IMR-90 (cell line): ENCODE data around the gene PSMA8. TPM values are rescaled to one million over a fixed set of nuclear protein-coding genes. Genes with fewer than 3 reads are reported as not detected.

ENCODE experiments used
- ATAC-seq: fragments of 200-7000 bp; cut with Tn5 transposase; 2 replicates; pipeline ENCODE4 v1.9.1; 2020; ENCODE audit warnings: low read depth, mild to moderate bottlenecking, moderate library complexity
- BruUV-seq: library from RNA; stranded (reverse); fragments of 400-500 nt; replicated peaks from 2 replicates; lab custom pipeline; 2021; lab: Mats Ljungman, UMichigan
- CTCF ChIA-PET: fragments of 300-600 bp; formaldehyde crosslinking; extraction: SDS; loops from one replicate; lab custom pipeline; 2021; ENCODE audit warnings: antibody characterized with exemption; lab: Yijun Ruan, JAX
- POLR2A ChIA-PET: fragments of 300-600 bp; sonication (Branson Sonifier 250); formaldehyde crosslinking; loops from one replicate; lab custom pipeline; 2022; ENCODE audit warnings: antibody characterized with exemption; ENCODE audit not compliant: unreplicated experiment; lab: Charles Lee
- DNase-seq: peaks from one replicate; pipeline ENCODE4 v3.0.0; 2013
- H2AFZ ChIP-seq: replicated peaks from 2 replicates; pipeline ENCODE3; 2013; ENCODE audit warnings: low read length, mild to moderate bottlenecking; ENCODE audit not compliant: poor library complexity
- H2AK5ac ChIP-seq: 2 replicates; pipeline ENCODE4 v1.6.1; 2013; ENCODE audit warnings: low read depth, low read length, inconsistent platforms
- H2AK9ac ChIP-seq: replicated peaks from 2 replicates; pipeline ENCODE3; 2013; ENCODE audit warnings: mild to moderate bottlenecking, low read depth, low read length, moderate library complexity; ENCODE audit not compliant: poor library complexity
- H2BK120ac ChIP-seq: 2 replicates; pipeline ENCODE4 v1.6.1; 2013; ENCODE audit warnings: low read depth, low read length, inconsistent platforms
- H2BK15ac ChIP-seq: 3 replicates; pipeline ENCODE4 v1.6.1; 2013; ENCODE audit warnings: low read depth, low read length, inconsistent platforms
- H2BK20ac ChIP-seq: 2 replicates; pipeline ENCODE4 v1.6.1; 2013; ENCODE audit warnings: low read depth, mild to moderate bottlenecking, inconsistent platforms, low read length, moderate library complexity
- H2BK5ac ChIP-seq: 2 replicates; pipeline ENCODE4 v1.6.1; 2013; ENCODE audit warnings: mild to moderate bottlenecking, low read depth, low read length, inconsistent platforms; ENCODE audit not compliant: poor library complexity, severe bottlenecking
- H3K14ac ChIP-seq: replicated peaks from 2 replicates; pipeline ENCODE4 v1.6.1; 2013; ENCODE audit warnings: low read depth, low read length, inconsistent platforms
- H3K18ac ChIP-seq: 2 replicates; pipeline ENCODE4 v1.6.1; 2013; ENCODE audit warnings: low read depth, low read length, control low read depth
- H3K23ac ChIP-seq: 2 replicates; pipeline ENCODE4 v1.6.1; 2013; ENCODE audit warnings: low read depth, low read length, inconsistent platforms
- H3K27ac ChIP-seq: 2 replicates; pipeline ENCODE4 v1.5.1; 2013; ENCODE audit warnings: mild to moderate bottlenecking, control low read depth, low read length; ENCODE audit not compliant: insufficient read depth
- H3K27me3 ChIP-seq: 2 replicates; pipeline ENCODE4 v1.6.1; 2013; ENCODE audit warnings: low read length; ENCODE audit not compliant: control insufficient read depth, insufficient read depth
- H3K36me3 ChIP-seq: 2 replicates; pipeline ENCODE4 v1.6.1; 2013; ENCODE audit warnings: low read length, mixed read lengths; ENCODE audit not compliant: control insufficient read depth, insufficient read depth
- H3K4ac ChIP-seq: 2 replicates; pipeline ENCODE4 v1.6.1; 2013; ENCODE audit warnings: low read depth, low read length, inconsistent platforms
- H3K4me1 ChIP-seq: 2 replicates; pipeline ENCODE4 v1.6.1; 2013; ENCODE audit warnings: low read length, mixed read lengths; ENCODE audit not compliant: control insufficient read depth, insufficient read depth
- H3K4me2 ChIP-seq: 2 replicates; pipeline ENCODE4 v1.6.1; 2013; ENCODE audit warnings: low read depth, mild to moderate bottlenecking, control low read depth, low read length, moderate library complexity
- H3K4me3 ChIP-seq: 2 replicates; pipeline ENCODE4 v1.5.1; 2013; ENCODE audit warnings: low read depth, mild to moderate bottlenecking, control low read depth, low read length, moderate library complexity; ENCODE audit not compliant: insufficient read depth
- H3K56ac ChIP-seq: 2 replicates; pipeline ENCODE4 v1.6.1; 2013; ENCODE audit warnings: low read length, inconsistent platforms; ENCODE audit not compliant: insufficient read depth; ENCODE audit errors: extremely low read depth
- H3K79me1 ChIP-seq, 2 experiments: 2 replicates each; pipeline ENCODE4 v1.6.1; 2013; ENCODE audit warnings: low read length in 2 of 2, inconsistent platforms in 1 of 2, low read depth in 1 of 2
- H3K9ac ChIP-seq: 2 replicates; pipeline ENCODE4 v1.6.1; 2013; ENCODE audit warnings: low read depth, low read length, control low read depth
- H3K9me1 ChIP-seq: 2 replicates; pipeline ENCODE4 v1.6.1; 2013; ENCODE audit warnings: low read length, inconsistent platforms; ENCODE audit not compliant: insufficient read depth
- H3K9me3 ChIP-seq: 2 replicates; pipeline ENCODE4 v1.6.1; 2013; ENCODE audit warnings: low read length; ENCODE audit not compliant: control insufficient read depth, insufficient read depth
- H4K20me1 ChIP-seq: 2 replicates; pipeline ENCODE4 v1.6.1; 2013; ENCODE audit warnings: low read length, inconsistent platforms; ENCODE audit not compliant: insufficient read depth
- H4K5ac ChIP-seq: 2 replicates; pipeline ENCODE4 v1.6.1; 2013; ENCODE audit warnings: mild to moderate bottlenecking, low read depth, low read length, control low read depth
- H4K8ac ChIP-seq, 2 experiments: 2 replicates each; pipeline ENCODE4 v1.6.1; 2013; ENCODE audit warnings: low read depth in 2 of 2, low read length in 2 of 2, control low read depth in 1 of 2, inconsistent platforms in 1 of 2
- H4K91ac ChIP-seq: 2 replicates; pipeline ENCODE4 v1.6.1; 2013; ENCODE audit warnings: low read depth, low read length, inconsistent platforms; ENCODE audit not compliant: insufficient read depth
- BHLHE40 ChIP-seq: fragments of 150-350 bp; IDR thresholded peaks from 2 replicates; pipeline ENCODE4 v1.6.1; 2016; ENCODE audit warnings: mild to moderate bottlenecking, low read depth, low read length
- CEBPB ChIP-seq: IDR thresholded peaks from 2 replicates; pipeline ENCODE4 v1.6.1; 2012; ENCODE audit warnings: low read depth, low read length, improper control_type of control experiment
- CHD1 ChIP-seq: IDR thresholded peaks from 2 replicates; pipeline ENCODE4 v1.6.1; 2012; ENCODE audit warnings: low read depth, low read length, improper control_type of control experiment
- CTCF ChIP-seq: conservative IDR thresholded peaks from 2 replicates; pipeline ENCODE4 v1.5.1; 2012; ENCODE audit warnings: mild to moderate bottlenecking, low read depth, low read length, improper control_type of control experiment
- ELK1 ChIP-seq: fragments of 150-350 bp; IDR thresholded peaks from 2 replicates; pipeline ENCODE4 v1.6.1; 2016; ENCODE audit warnings: low read depth, mild to moderate bottlenecking, low read length, moderate library complexity, borderline replicate concordance
- FOS ChIP-seq: fragments of 150-350 bp; IDR thresholded peaks from 2 replicates; pipeline ENCODE4 v1.6.1; 2016; ENCODE audit warnings: low read depth, low read length
- MAZ ChIP-seq: IDR thresholded peaks from 2 replicates; pipeline ENCODE4 v1.6.1; 2012; ENCODE audit warnings: low read depth, mild to moderate bottlenecking, low read length, improper control_type of control experiment, moderate library complexity, borderline replicate concordance
- MXI1 ChIP-seq: IDR thresholded peaks from 2 replicates; pipeline ENCODE4 v1.6.1; 2012; ENCODE audit warnings: low read depth, mild to moderate bottlenecking, low read length, moderate library complexity, borderline replicate concordance
- NFE2L2 ChIP-seq: fragments of 150-350 bp; IDR thresholded peaks from 2 replicates; pipeline ENCODE4 v1.6.1; 2016; ENCODE audit warnings: low read depth, mild to moderate bottlenecking, low read length
- RAD21 ChIP-seq: IDR thresholded peaks from 2 replicates; pipeline ENCODE4 v1.6.1; 2012; ENCODE audit warnings: low read length, improper control_type of control experiment
- RFX5 ChIP-seq: IDR thresholded peaks from 2 replicates; pipeline ENCODE4 v1.8.0; 2012; ENCODE audit warnings: low read depth, mild to moderate bottlenecking, low read length, moderate library complexity
- USF2 ChIP-seq: fragments of 150-350 bp; IDR thresholded peaks from 2 replicates; pipeline ENCODE4 v1.6.1; 2017; ENCODE audit warnings: mild to moderate bottlenecking, antibody characterized with exemption, low read length, low read depth
- WGBS, 2 experiments: methylation state at CpG; one replicate each; pipeline versions ENCODE4 v1.1.5 to v1.1.7; 2013; ENCODE audit warnings: missing lambda C conversion rate in 2 of 2; ENCODE audit not compliant: insufficient read length in 1 of 2; ENCODE audit errors: extremely low coverage in 2 of 2; 5-methylcytosine and 5-hydroxymethylcytosine counted together
- dilution Hi-C: fragments of 300-500 bp; cut with HindIII; formaldehyde crosslinking; loops from one replicate; pipeline ENCODE4 v1.14.3; 2018; ENCODE audit warnings: low sequenced_read_pairs; ENCODE audit not compliant: unreplicated experiment
- in situ Hi-C: fragments of 300-500 bp; cut with MboI; formaldehyde crosslinking; loops from 3 replicates; pipeline ENCODE4 v1.14.3; 2019; ENCODE audit warnings: low sequenced_read_pairs, inconsistent platforms, mixed read lengths
- intact Hi-C: fragments of 100-400 bp; cut with micrococcal nuclease; formaldehyde crosslinking; loops from 2 replicates; pipeline ENCODE4 v1.10.0; 2022
- polyA plus RNA-seq, 3 experiments: library from polyadenylated mRNA; depleted of rRNA; stranded (reverse); fragments of >200 nt; gene quantifications; 2 replicates each; pipeline ENCODE4 v1.2.3, GENCODE V29; 2012; ENCODE audit warnings: low replicate concordance in 1 of 3
- total RNA-seq: library from RNA; depleted of rRNA; stranded (reverse); fragments of >200 nt; gene quantifications from 2 replicates; pipeline ENCODE4 v1.2.3, GENCODE V29; 2012

Gene PSMA8
- total and polyA plus RNA-seq, 2 of the 4 experiments (the other 2 are of a cell fraction): not detected

DNA sequence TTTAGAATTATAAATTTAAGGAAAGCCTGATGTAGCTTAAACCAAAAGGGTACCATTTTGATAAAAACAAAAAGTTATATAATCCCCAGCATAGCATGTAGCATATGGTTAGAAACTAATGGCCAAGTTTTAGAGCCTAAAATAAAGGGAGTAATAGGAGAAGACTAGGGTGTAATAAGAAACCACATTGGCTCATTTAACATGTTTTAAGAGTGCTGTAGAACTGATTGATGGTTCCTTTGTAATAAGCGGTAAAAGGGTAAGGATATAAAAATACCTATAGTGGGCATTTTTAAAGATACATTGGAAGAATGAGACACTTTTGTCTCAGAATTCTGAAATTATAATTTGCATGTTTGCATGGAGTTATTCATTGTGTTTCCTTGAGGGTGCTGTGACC, 1.9 kb downstream of the PSMA8 start:
- no CpG with 5 or more reads among the region's 1 CpG for WGBS, 2 experiments
- CTCF ChIA-PET: interaction anchor here (0.6 kb wide), 1 partner anchor 263 kb away, joined by 6 read pairs; no protein-coding TSS in a partner anchor
- H3K4ac ChIP-seq: no peak overlapping the region

More for the DNA sequence above, 1.9 kb downstream of the PSMA8 start:
- no peak overlapping the region for H2BK15ac ChIP-seq
- DNase-seq: no peak
- ATAC-seq: no peak
- H2BK20ac ChIP-seq: no peak overlapping the region
- no peak overlapping the region for H4K8ac ChIP-seq
- dilution Hi-C loops: no loop called here
- no peaks in the 10 kb centered on the region for H3K4me1 ChIP-seq
- H4K20me1 ChIP-seq: no peaks in the 10 kb centered on the region
- no peak overlapping the region for H2BK120ac ChIP-seq
- no TSS peak for BruUV-seq
- no peak overlapping the region for H3K14ac ChIP-seq
- H2AK5ac ChIP-seq: no peak overlapping the region
- no peaks in the 10 kb centered on the region for H3K79me1 ChIP-seq
- H3K9me3 ChIP-seq: no peaks in the 10 kb centered on the region
- no peak overlapping the region for H2AK9ac ChIP-seq
- no peak overlapping the region for H3K27ac ChIP-seq
- H3K9ac ChIP-seq: no peak overlapping the region
- H3K36me3 ChIP-seq: no peaks in the 10 kb centered on the region
- in situ Hi-C loops: no loop called here
- H2AFZ ChIP-seq: no peak overlapping the region
- POLR2A ChIA-PET: no interaction called here
- H3K27me3 ChIP-seq: no peaks in the 10 kb centered on the region
- no peak overlapping the region for H3K4me3 ChIP-seq
- no peak overlapping the region for H2BK5ac ChIP-seq
- no peak overlapping the region for H3K4me2 ChIP-seq
- H3K23ac ChIP-seq: no peak overlapping the region
- H3K9me1 ChIP-seq: no peaks in the 10 kb centered on the region
- intact Hi-C loops: no loop called here
- no peak overlapping the region for H3K18ac ChIP-seq
- TF ChIP-seq ELK1 (no peak), FOS (no peak), CHD1 (no peak), BHLHE40 (no peak), MXI1 (no peak), RFX5 (no peak), USF2 (no peak), NFE2L2 (no peak), RAD21 (no peak), CEBPB (no peak), CTCF (no peak), MAZ (no peak)
- H4K5ac ChIP-seq: no peak overlapping the region
- no peak overlapping the region for H3K56ac ChIP-seq
- no peak overlapping the region for H4K91ac ChIP-seq
